Activated CD8-positive, alpha-beta memory T cell treated with anti-CD3 and anti-CD28 coated beads, Interleukin-2, amount 50 U/mL, for 48 hours (primary cell): ENCODE data around the gene SYCE1L.
A peak's percentile ranks its signal among the peaks of the same experiment; 100 is the strongest.
"Not testable (repeated sequence)": the region's sequence is repeated elsewhere in the genome, so short reads cannot be mapped to it uniquely, and the experiment has no call there.

Experiments
- DNase-seq: peaks from one replicate; pipeline ENCODE4 v3.0.0-alpha.2; 2020

Gene SYCE1L

DNA sequence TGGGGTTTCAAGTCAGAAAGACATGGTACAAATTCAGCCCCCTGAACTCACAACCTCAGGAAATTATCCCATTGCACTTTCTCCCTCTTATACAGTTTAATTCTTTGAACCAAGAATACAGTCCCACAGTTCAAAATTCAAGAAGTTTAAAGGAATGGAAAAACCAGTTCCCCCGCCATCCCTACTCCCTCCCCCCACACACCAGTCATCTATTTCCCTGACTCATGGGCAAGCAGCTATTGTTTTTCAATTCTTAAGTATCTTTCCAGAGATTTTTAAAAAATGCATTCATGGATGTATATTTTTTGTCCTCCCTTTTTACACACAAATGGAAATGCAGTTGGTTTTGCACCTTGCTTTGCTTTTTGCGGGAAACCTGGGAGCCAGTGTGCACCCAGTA is 7.3 kb downstream of the SYCE1L start:
- no peak for DNase-seq

DNA sequence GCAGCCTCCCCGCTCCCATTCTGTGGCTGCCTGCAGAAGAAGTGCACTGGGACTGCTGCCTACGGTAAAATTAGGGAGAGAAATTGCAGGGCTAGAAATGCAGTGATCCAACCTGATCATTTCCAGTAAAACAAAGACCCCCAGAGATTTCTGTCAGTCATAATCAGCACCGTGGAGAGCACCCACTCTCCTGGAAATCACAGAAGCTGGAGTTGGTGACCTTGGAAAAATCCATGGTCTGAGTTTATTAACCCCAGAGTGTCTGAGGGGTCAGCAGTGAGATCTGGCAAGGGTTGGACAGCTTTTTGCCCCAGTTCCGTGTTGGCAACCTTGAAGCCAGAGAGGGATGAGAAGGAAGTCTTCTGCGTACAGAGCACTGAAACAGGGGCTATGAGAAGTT is 7.8 kb downstream of the SYCE1L start:
- no peak for DNase-seq

DNA sequence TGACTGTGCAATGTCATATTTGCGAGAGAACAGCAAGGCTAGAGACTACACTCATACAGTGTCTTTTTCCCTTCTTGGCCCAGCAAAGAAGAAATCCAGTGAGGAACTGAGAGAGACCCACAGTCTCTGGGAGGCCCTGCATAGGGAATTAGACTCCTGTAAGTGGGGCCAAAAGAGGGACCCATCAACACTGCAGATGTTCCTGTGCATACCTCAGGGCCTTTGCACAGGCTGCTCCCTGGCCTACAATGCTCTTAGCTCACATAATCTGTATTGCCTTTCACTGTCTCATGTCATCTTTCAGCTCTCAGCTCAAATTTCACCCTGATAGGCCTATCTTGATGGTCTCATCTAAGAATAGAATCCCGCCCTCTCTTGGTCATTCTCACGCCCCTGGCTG is 9.2 kb downstream of the SYCE1L start:
- no peak for DNase-seq

DNA sequence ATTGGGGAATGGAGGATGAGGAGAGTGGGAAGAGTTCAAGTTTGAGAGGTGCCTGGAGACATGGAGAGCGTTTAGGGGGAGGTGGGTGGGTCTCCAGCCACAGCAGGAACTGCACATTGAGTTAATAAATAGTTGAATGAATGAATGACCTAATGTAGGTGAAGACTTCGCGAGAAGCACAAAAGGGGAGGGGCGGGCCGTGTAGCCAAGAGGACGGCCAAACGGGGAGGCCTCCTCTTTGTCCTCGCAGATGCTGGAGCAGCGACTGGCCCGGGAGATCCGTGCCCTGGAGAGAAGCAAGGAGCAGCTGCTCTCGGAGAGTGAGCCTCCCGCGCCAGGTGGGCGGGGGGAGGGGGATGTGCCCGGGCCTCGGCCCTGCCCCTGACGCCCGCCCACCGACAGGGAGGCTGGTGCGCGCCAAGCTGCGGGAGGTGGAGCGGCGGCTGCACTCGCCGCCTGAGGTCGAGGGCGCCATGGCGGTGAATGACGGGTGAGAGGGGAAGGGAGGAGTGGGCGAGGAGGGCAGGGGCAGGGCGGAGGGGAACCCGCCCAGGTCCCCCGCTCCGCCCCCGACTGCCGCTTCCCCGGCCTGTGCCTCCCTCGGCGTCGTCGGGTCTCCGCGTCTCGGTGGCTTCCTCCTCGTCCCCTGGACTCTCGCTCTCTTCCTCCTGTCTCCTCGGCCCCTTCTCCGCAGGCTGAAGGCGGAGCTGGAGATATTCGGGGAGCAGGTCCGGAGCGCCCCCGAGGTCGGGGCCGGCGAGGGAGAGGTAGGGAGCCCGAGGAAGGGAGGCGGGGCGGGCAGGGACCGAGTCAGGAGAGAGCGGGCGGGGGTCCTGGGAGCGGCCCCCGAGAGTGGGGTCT is 12.9 kb downstream of the SYCE1L start:
- DNase-seq = peak; percentile 82

DNA sequence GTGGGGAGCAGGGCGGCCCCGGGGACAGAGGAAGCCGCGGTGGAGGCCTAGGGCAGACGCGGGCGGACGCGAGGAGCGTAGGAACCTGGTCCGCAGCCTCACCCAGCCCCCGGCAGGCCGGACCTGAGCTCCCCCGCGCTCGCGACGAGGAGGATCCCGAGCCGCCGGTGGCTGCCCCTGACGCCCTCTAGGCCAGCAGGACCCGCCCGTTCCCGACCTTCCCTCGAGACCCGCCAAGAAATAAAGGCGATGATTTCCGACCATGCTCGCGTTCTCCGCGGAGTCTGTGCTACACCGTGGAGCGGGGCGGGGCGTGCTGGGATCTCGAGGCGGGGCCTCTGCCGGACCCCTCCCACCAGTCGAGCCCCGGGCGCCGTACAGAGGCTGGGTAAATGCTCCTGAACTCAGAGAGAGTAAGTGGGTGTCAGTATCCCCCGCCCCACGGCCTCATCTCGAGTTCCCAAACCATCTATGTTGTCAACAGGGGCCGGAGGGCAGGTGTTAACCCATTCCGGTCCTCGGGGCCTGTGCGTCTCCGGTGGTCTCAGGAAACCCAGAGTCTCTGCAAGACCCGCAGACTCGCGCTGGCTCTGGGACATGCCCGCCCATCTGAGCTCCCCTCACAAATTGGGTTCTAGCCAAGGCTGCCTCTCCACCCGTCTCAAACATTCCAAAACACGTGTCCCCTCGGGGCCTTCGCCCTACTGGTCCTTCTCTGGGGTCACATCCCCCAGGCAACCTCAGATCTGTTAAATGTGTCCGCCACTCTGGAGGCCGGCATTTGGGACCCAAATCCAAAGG is 13.7 kb downstream of the SYCE1L start:
- DNase-seq = peak; percentile 88

DNA sequence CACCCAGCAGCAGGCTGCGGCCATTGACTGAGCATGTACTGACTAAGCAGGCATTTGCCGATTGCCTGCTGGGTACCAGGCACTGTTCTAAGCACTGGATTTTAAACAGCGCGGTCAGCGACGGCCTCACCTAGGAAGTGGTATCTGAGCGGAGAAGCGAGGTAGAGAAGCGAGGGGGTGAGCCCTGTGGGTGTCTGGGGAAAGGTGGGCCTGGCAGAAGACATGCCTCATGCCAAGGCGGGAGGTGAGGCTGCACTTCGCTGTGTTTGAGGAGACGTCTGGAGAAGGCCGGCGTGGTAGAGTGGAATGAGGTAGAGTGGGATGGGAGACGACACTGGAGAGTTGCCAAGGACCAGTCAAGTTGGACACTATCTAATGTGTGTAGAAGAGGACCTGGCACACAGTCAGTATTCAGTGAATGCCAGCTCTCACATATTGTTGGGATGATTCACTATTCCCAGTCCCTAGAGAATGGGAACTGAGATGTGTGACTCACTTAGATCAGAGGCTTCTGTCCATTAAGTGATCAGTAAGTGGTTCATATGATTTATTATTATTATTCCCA is 14.4 kb downstream of the SYCE1L start:
- no peak for DNase-seq

DNA sequence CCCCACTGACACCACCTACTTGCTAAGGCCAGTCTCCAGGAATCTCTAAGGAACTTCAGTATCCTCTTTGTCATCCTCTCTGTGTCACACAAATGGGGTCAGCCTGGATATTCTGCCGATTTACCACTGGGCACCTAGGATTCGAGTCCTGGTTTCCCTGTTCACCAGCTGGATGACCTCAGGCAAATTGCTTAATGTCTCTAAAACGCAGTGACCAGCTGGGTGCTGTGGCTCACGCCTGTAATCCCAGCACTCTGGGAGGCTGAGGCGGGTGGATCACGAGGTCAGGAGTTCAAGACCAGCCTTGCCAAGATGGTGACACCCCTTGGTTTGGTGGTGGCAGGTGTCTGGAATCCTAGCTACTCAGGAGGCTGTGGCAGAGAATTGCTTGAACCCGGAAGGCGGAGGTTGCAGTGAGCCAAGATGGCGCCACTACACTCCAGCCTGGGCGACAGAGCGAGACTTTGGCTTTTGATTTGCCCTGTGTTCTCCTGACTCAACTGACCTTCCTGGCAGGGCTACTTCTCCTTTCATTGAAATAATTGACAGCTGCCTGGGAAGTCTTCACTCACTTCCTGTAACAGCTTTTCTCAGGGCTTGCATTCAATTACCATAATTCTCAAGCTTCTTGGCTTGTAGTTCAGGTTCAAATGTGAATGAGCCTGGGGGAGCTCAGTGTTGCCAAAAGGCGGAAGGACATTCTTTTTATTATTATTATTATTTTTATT is 15.4 kb downstream of the SYCE1L start:
- peak; percentile 36 for DNase-seq

DNA sequence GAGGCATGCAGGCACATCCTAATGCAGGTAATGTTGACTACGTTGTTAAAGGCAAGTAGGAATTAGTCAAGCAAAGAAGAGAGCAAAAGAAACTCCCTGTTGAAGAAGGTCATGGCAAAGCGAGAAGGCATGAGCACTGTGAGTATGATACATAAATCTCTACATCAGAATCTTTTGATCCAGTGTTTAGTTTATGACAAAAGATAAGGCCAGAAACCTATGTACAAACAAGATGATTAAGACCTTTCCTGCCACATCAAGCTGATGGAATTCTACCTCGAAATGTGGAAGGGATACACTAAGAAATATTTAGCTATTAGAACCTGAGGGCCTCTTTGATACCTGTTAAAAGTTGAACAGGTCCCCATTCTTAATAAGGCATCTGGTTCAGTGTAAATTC is 20.2 kb downstream of the SYCE1L start:
- no peak for DNase-seq

DNA sequence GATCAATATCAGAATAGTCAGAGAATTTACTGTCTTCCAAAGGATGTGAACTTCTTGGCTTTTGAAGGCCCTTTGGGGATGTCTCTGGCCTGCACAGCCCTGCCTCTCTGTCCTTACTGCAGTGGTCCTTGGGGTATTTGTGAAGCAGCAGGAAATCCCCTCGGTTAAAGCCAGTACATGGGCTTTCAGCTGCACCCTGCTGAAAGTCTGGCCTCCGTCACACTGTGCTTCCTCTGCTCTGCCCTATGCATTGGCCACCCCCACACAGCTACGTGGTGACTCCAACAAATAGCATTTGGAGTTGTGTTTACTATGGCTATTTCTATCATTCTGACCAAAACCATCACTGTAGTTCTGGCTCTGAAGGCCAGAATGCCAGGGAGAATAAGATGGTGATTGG is 21.2 kb downstream of the SYCE1L start:
- DNase-seq = peak; percentile 25

DNA sequence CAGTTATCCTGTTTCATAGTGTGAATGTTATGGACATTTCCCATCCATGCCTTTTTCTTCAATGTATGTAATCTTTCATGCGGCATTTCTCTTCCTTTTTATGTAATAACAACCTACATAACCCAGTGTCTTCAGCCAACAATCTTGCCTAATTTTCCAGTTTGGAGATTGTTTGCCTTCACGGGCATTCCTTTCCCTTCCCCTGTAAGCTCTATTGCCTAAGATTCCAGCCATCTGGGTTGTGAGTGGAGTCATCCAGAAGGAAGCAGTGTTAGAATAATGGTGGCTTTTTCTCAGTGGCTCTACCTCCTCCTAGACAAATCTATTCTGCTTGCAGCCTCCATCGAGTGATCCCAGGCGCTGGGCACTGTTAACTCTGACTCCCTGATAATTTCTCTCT is 22.3 kb downstream of the SYCE1L start:
- no peak for DNase-seq

DNA sequence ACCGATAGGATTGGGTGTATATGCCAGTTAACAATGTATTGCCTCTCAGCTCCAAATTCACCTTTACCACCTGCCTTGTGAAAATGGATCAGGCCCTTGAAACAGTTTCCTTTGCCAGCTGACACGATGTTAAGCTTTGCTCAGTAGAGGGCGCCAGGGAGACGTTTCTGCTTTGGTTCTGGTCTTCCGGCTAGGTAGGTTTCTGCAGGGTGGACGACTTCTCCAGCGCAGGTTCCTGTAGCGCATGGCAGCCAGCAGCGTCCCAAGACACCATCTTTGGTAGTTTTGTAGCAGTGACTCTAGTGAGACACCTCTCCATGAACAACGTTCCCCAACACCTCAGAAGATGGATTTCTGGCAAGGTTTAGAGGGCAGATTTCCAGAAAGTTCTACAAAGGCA is 24.0 kb downstream of the SYCE1L start:
- DNase-seq = peak; percentile 59

DNA sequence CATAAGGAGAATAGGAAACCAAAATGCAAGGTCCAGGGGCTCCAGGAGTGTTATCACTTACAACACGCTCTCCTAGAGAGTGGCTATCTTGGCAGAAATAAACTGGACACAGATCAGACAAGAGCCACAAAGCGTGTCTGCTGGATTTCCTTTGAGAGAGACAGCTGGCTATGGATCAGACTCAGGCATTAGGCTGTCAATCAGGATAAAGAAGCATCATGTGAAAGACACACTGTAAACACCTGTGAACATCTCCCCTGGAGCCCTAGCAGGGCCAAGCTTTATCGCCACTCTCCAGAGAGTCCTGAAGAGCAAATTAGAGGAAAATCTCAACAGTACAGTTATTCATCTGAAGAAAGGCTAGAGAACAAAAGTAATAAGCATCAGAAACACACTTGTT is 26.0 kb downstream of the SYCE1L start:
- no peak for DNase-seq

DNA sequence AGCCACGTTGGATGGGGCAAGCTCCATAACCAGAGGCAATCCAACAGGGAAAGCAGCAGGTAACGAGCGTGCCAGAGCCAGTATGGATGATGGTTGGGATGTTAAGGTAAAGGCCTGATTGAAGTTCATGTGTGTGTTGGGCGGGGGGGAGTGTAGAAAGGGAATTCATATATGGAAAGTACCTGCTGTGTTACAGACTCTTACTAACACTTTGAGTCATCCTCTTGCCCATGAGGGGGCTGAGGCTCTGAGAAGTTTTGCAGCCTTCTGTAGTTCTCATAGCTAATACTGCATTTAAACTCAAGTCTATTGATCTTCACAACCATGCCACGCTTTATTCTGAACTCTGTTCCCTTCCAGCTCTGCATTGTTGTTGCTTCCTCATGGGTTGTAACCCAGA is 28.5 kb downstream of the SYCE1L start:
- DNase-seq = no peak

DNA sequence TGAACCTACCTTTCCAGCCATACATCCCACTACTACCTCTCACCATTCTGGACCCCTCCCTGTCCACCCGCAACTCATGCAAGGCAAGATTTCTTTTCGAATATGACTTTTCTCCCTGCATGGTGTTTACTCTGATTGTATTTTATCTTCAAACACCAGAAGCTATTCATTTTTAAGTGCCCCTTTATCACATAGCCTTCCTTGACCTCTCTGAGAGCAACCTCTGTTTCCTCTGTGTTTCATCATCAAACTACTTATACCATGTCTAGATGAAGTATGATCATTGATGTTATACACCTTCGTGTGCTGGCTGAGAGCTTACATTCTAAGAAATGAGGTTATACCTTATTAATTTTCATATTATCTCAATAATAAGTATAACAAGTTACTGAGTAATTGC is 31.8 kb downstream of the SYCE1L start:
- no peak for DNase-seq

DNA sequence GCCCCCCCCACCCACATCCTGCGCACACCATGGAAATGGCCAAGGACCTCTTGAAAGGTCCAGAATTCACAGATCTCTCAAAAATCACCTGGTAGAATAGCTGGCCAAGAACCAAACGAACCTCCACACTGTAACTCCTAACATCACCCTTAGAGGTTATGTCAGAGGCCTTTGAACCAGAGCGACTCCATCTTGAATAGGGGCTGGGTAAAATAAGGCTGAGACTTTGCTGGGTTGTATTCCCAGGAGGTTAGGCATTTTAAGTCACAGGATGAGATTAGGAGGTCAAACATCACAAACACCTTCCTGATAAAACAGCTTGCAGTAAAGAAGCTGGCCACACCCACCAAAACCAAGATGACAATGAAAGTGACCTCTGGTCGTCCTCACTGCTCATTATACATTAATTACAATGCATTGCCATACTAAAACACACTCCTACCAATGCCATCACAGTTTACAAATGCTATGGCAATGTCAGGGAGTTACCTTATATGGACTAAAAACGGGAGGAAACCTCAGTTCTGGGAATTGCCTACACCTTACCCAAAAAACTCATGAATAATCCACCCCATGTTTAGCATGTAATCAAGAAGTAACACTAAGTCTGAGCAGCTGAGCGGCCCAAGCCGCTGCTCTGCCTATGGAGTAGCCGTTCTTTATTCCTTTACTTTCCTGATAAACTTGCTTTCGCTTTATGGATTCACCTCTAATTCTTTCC is 34.8 kb downstream of the SYCE1L start:
- DNase-seq = no peak

DNA sequence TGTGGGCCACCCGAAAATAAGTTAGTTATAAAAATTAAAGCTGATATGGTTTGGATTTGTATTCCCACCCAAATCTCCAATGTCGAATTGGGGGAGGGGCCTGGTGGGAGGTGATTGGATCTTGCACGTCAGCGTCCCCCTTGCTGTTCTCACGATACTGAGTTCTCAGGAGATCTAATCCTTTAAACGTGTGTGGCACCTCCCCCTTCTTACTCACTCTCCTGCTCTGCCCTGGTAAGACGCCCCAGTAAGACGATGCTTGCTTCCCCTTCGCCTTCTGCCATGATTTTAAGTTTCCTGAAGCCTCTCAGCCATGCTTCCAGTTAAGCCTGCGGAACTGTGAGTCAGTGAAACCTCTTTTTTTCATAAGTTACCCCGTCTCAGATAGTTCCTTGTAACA is 35.4 kb downstream of the SYCE1L start:
- DNase-seq = no peak

DNA sequence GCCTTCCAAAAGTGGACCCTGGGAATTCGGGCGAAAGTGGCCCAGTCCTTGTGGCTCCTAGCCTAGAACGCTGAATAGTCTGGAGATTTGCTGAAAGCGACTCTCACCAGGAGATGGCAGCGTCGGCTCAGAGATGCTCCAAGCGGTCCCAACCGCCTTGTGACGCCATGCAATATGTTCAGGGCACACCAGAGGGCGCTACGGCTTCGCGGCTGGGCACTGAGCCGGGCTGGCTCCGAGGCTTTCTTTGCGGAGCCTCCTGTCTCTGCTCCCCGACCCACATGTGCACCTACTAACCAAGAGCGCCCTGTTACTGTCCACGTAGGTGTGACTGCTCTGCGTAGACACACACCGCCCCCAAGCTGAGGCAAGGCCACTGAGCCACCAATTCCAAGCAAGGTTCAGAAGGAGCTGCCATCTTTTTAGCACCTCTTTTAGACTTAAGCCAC is 36.9 kb downstream of the SYCE1L start:
- peak; percentile 96 for DNase-seq

DNA sequence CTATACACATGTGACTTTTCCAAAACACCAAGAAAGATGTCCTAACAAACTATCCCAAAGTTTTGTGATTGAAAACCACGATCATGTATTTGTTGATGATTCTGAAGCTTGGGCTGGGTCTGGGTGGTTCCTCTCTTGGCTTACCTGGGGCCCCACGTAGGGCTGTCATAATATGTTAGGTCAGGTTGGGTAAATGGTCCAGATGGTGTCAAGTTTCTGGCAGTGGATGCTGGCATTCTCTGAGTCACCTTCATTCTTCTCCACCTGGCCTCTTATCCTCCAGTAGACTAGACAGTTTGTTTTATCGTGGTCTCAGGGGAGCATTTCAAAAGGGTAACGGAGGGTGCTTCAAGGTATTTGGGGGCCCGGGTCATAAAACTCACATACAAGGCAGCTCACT is 39.4 kb downstream of the SYCE1L start:
- no peak for DNase-seq

DNA sequence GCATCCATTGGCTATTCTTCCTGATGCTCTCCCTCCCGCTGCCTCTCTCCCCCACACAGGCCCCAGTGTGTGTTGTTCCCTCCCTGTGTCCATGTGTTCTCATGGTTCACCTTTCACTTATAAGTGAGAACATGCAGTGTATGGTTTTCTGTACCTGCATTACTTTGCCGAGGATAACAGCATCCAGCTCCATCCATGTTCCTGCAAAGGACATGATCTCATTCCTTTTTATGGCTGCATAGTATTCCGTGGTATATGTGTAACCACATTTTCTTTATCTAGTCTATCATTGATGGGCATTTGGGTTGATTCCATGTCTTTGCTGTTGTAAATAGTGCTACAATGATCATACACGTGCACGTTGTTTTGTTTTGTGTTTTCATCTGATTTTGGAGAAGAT is 43.3 kb downstream of the SYCE1L start:
- DNase-seq = not testable (repeated sequence)

DNA sequence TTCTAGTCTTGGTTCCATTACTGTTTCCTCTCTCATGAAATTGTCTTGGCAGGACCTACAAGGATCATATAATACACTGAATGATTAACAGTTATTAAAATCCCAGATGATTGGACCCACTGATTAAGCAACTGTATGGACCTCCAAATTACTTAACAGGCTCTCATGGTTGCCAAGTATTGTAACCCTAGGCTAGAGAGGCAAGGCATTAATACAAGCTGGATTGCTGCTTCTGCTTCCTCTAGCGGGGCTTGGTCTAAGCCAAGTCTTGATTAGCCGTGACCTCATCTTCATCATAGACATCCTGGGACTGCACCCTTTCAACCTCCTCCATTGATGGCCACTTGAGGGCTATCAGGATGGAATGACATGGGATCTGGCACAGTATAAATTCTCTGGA is 46.9 kb downstream of the SYCE1L start:
- DNase-seq = no peak

DNA sequence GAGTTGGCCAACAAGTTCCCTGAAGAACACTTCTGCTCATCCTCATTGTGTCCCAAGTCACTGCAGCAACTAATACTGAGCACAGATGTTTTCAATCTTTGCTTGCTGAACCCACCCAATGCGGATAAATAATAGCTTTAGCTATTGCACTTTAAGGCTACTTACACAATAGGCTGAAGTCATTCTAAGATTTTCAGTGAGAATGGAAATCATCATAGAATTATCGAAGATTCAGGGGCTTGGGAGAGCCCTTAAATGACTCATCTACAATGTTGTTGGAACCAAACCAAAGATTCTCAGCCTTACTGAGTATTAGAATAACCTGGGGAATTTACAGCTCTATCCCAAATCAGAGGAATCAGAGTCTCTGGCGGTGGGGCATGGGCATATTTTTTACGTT is 51.2 kb downstream of the SYCE1L start:
- no peak for DNase-seq
